H9 (cell line): ENCODE results near the gene NIFK. TPM values are rescaled to one million over a fixed set of nuclear protein-coding genes. Genes with fewer than 3 reads are reported as not detected.

Experiments used
- DNase-seq: peaks from one replicate; pipeline ENCODE4 v3.0.0-alpha.2; 2017
- H2AFZ ChIP-seq: one replicate; pipeline ENCODE4 v1.6.1; 2013; ENCODE audit warnings: mild to moderate bottlenecking, low read length, control low read depth, moderate library complexity
- H2AK5ac ChIP-seq: 2 replicates; pipeline ENCODE4 v1.6.1; 2013; ENCODE audit warnings: low read length, control low read depth, mixed read lengths; ENCODE audit not compliant: insufficient read length
- H2BK120ac ChIP-seq: one replicate; pipeline ENCODE4 v1.6.1; 2013; ENCODE audit warnings: low read depth, mild to moderate bottlenecking, low read length, control low read depth, inconsistent platforms; ENCODE audit not compliant: poor library complexity, severe bottlenecking
- H2BK12ac ChIP-seq: 2 replicates; pipeline ENCODE4 v1.6.1; 2013; ENCODE audit warnings: low read length, control low read depth, mixed read lengths, low read depth; ENCODE audit not compliant: insufficient read length
- H2BK15ac ChIP-seq: 2 replicates; pipeline ENCODE4 v1.6.1; 2013; ENCODE audit warnings: low read depth, low read length, control low read depth
- H2BK20ac ChIP-seq: one replicate; pipeline ENCODE4 v1.6.1; 2013; ENCODE audit warnings: low read depth, mild to moderate bottlenecking, low read length, control low read depth, inconsistent platforms; ENCODE audit not compliant: poor library complexity, severe bottlenecking
- H2BK5ac ChIP-seq: 2 replicates; pipeline ENCODE4 v1.6.1; 2013; ENCODE audit warnings: low read length, control low read depth, mixed read lengths; ENCODE audit not compliant: insufficient read length
- H3K14ac ChIP-seq: 2 replicates; pipeline ENCODE4 v1.6.1; 2013; ENCODE audit warnings: low read length, control low read depth; ENCODE audit not compliant: insufficient read depth
- H3K18ac ChIP-seq: 2 replicates; pipeline ENCODE4 v1.6.1; 2013; ENCODE audit warnings: low read depth, mild to moderate bottlenecking, mixed read lengths, low read length, control low read depth; ENCODE audit not compliant: insufficient read length
- H3K23ac ChIP-seq: 2 replicates; pipeline ENCODE4 v1.6.1; 2013; ENCODE audit warnings: low read length, control low read depth, mixed read lengths, low read depth; ENCODE audit not compliant: insufficient read length
- H3K23me2 ChIP-seq: 2 replicates; pipeline ENCODE4 v1.6.1; 2013; ENCODE audit warnings: low read depth, mild to moderate bottlenecking, mixed read lengths, low read length, control low read depth; ENCODE audit not compliant: insufficient read length, poor library complexity, severe bottlenecking
- H3K27ac ChIP-seq: 2 replicates; pipeline ENCODE4 v1.5.1; 2013; ENCODE audit warnings: low read length, control low read depth, mixed read lengths, low read depth; ENCODE audit not compliant: insufficient read length
- H3K27me3 ChIP-seq: 2 replicates; pipeline ENCODE4 v1.6.1; 2013; ENCODE audit warnings: low read length, control low read depth, inconsistent platforms; ENCODE audit not compliant: insufficient read depth
- H3K4ac ChIP-seq: 2 replicates; pipeline ENCODE4 v1.6.1; 2013; ENCODE audit warnings: low read depth, mild to moderate bottlenecking, control low read depth, inconsistent platforms, low read length, moderate library complexity
- H3K4me1 ChIP-seq: 2 replicates; pipeline ENCODE4 v1.6.1; 2013; ENCODE audit warnings: low read length, control low read depth, inconsistent platforms; ENCODE audit not compliant: insufficient read depth
- H3K4me2 ChIP-seq: 2 replicates; pipeline ENCODE4 v1.6.1; 2013; ENCODE audit warnings: low read length, control low read depth, mixed read lengths; ENCODE audit not compliant: insufficient read length, insufficient read depth
- H3K56ac ChIP-seq: 2 replicates; pipeline ENCODE4 v1.6.1; 2013; ENCODE audit warnings: low read depth, mild to moderate bottlenecking, mixed read lengths, low read length, control low read depth; ENCODE audit not compliant: insufficient read length
- H3K79me1 ChIP-seq: 2 replicates; pipeline ENCODE4 v1.6.1; 2013; ENCODE audit warnings: low read depth, mild to moderate bottlenecking, moderate library complexity, low read length, control low read depth, inconsistent platforms; ENCODE audit not compliant: insufficient read depth, poor library complexity, severe bottlenecking
- H3K79me2 ChIP-seq: 2 replicates; pipeline ENCODE4 v1.6.1; 2013; ENCODE audit warnings: low read length, control low read depth, inconsistent platforms; ENCODE audit not compliant: insufficient read depth
- H3K9ac ChIP-seq: 2 replicates; pipeline ENCODE4 v1.6.1; 2013; ENCODE audit warnings: low read length, control low read depth, mixed read lengths; ENCODE audit not compliant: insufficient read length; ENCODE audit errors: extremely low read depth
- H3K9me3 ChIP-seq: one replicate; pipeline ENCODE4 v1.6.1; 2013; ENCODE audit warnings: low read depth, low read length, inconsistent platforms; ENCODE audit not compliant: control insufficient read depth
- H3T11ph ChIP-seq: one replicate; pipeline ENCODE4 v1.6.1; 2013; ENCODE audit warnings: mild to moderate bottlenecking, low read length, control low read depth, inconsistent platforms
- H4K20me1 ChIP-seq: one replicate; pipeline ENCODE4 v1.6.1; 2013; ENCODE audit not compliant: control insufficient read depth, insufficient read length, insufficient read depth
- H4K5ac ChIP-seq: 2 replicates; pipeline ENCODE4 v1.6.1; 2013; ENCODE audit warnings: low read depth, mild to moderate bottlenecking, mixed read lengths, low read length, control low read depth; ENCODE audit not compliant: insufficient read length
- H4K8ac ChIP-seq: replicated peaks from 2 replicates; pipeline ENCODE4 v1.6.1; 2013; ENCODE audit warnings: low read length, control low read depth, mixed read lengths, low read depth; ENCODE audit not compliant: insufficient read length
- H4K91ac ChIP-seq: 2 replicates; pipeline ENCODE4 v1.6.1; 2013; ENCODE audit warnings: low read depth, mild to moderate bottlenecking, moderate library complexity, mixed read lengths, low read length, control low read depth; ENCODE audit not compliant: insufficient read length
- H3K27ac Mint-ChIP-seq, 3 experiments: 2 replicates in 2 of 3; 3 replicates in 1 of 3; pipeline ENCODE4 v1.8.0; 2020 to 2021; ENCODE audit warnings: mixed read lengths in 3 of 3, mild to moderate bottlenecking in 1 of 3, moderate library complexity in 1 of 3
- H3K27me3 Mint-ChIP-seq: 2 replicates; pipeline ENCODE4 v1.8.0; 2021; ENCODE audit warnings: low read depth, mild to moderate bottlenecking, moderate library complexity, mixed read lengths
- H3K36me3 Mint-ChIP-seq, 3 experiments: 2 replicates in 2 of 3; 3 replicates in 1 of 3; pipeline ENCODE4 v1.8.0; 2020 to 2021; ENCODE audit warnings: low read depth in 3 of 3, mixed read lengths in 3 of 3; ENCODE audit not compliant: insufficient read depth in 1 of 3
- H3K4me1 Mint-ChIP-seq, 2 experiments: 2 replicates each; pipeline ENCODE4 v1.8.0; 2020; ENCODE audit warnings: mixed read lengths in 2 of 2
- H3K4me3 Mint-ChIP-seq, 2 experiments: 2 replicates in 1 of 2; 3 replicates in 1 of 2; pipeline ENCODE4 v1.8.0; 2020 to 2021; ENCODE audit warnings: mild to moderate bottlenecking in 2 of 2, mixed read lengths in 2 of 2, moderate library complexity in 1 of 2
- H3K9me3 Mint-ChIP-seq, 2 experiments: 2 replicates in 1 of 2; 3 replicates in 1 of 2; pipeline ENCODE4 v1.8.0; 2020; ENCODE audit warnings: mild to moderate bottlenecking in 2 of 2, mixed read lengths in 2 of 2, moderate library complexity in 1 of 2
- CTCF ChIP-seq: fragments of 200-600 bp; sonication (generic); conservative IDR thresholded peaks from 3 replicates; pipeline ENCODE4 v1.8.0; 2021; ENCODE audit warnings: antibody characterized with exemption, mild to moderate bottlenecking
- WGBS: extraction: QIAGEN DNeasy Blood & Tissue Kit; methylation state at CpG from one replicate; pipeline ENCODE4 v1.1.7; 2013; ENCODE audit warnings: missing lambda C conversion rate, low lambda C conversion rate, mixed read lengths; ENCODE audit not compliant: insufficient read length; ENCODE audit errors: extremely low coverage; 5-methylcytosine and 5-hydroxymethylcytosine counted together
- total RNA-seq: library from RNA; stranded (reverse); gene quantifications from 2 replicates; pipeline ENCODE4 v1.2.1, GENCODE V29; 2021

The NIFK gene
- total RNA-seq, 1 experiment from 2014 or later, result 180 TPM

DNA sequence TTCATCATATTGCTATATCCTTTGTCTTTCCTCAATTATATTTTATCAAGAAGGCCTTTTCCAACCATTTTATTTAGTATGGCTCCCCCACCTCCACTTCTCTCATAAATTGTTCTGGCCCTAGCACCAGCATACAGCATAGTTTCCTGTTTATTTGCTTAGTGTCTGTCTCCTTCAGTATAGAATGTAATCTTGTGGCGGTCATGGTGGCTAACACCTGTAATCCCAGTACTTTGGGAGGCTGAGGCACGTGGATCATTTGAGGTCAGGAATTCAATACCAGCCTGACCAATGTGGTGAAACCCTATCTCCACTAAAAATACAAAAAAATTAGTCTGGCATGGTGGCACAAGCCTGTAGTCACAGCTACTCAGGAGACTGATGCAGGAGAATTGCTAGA, 47.9 kb downstream of the NIFK start:
- Histone ChIP-seq H4K5ac (no peak overlapping the region), H2BK5ac (no peak overlapping the region), H2AFZ (no peak overlapping the region), H2BK12ac (no peak overlapping the region), H3K4me1 (peaks cover 4% of the 10 kb centered on the region; the same call in 1 of the 2 replicates), H4K91ac (no peak overlapping the region), H4K8ac (no peak overlapping the region), H3K56ac (no peak overlapping the region), H2AK5ac (no peak overlapping the region), H3K23me2 (no peaks in the 10 kb centered on the region), H2BK120ac (no peak overlapping the region), H3K9ac (no peak overlapping the region), H3K9me3 (no peaks in the 10 kb centered on the region), H3K18ac (no peak overlapping the region), H2BK15ac (no peak overlapping the region), H3K4me2 (no peak overlapping the region), H3K14ac (no peak overlapping the region), H4K20me1 (no peaks in the 10 kb centered on the region), H3T11ph (no peak overlapping the region), H2BK20ac (no peak overlapping the region), H3K27me3 (no peaks in the 10 kb centered on the region), H3K79me2 (no peaks in the 10 kb centered on the region), H3K27ac (no peak overlapping the region), H3K4ac (no peak overlapping the region), H3K23ac (no peak overlapping the region), H3K79me1 (no peaks in the 10 kb centered on the region)
- TF ChIP-seq CTCF, result no peak
- H3K27ac Mint-ChIP-seq, result peak overlapping the region in 1 of 3 experiments; percentile 76; a peak in 1 of 7 replicates
- no peak overlapping the region for H3K4me3 Mint-ChIP-seq
- no peak for DNase-seq
- peaks cover 34 to 35% of the 10 kb centered on the region in 2 experiments for H3K4me1 Mint-ChIP-seq
- peaks cover 5 to 9% (median 6%) of the 10 kb centered on the region in 3 experiments; a peak in 5 of 7 replicates for H3K36me3 Mint-ChIP-seq
- WGBS, result no CpG with 5 or more reads among the region's 2 CpGs
- H3K27me3 Mint-ChIP-seq, result peaks cover 19% of the 10 kb centered on the region
- peaks cover 9 to 10% of the 10 kb centered on the region in 2 experiments for H3K9me3 Mint-ChIP-seq
